ENCODE data around the gene CTPS1. TPM values are rescaled to one million over a fixed set of nuclear protein-coding genes. Genes with fewer than 3 reads are reported as not detected.

Gene CTPS1
- total and polyA plus RNA-seq, 2 of the 13 experiments (the other 11 are each of a cell fraction or from before 2014, with no cell fraction given) = 9.6 to 42.8 TPM

DNA sequence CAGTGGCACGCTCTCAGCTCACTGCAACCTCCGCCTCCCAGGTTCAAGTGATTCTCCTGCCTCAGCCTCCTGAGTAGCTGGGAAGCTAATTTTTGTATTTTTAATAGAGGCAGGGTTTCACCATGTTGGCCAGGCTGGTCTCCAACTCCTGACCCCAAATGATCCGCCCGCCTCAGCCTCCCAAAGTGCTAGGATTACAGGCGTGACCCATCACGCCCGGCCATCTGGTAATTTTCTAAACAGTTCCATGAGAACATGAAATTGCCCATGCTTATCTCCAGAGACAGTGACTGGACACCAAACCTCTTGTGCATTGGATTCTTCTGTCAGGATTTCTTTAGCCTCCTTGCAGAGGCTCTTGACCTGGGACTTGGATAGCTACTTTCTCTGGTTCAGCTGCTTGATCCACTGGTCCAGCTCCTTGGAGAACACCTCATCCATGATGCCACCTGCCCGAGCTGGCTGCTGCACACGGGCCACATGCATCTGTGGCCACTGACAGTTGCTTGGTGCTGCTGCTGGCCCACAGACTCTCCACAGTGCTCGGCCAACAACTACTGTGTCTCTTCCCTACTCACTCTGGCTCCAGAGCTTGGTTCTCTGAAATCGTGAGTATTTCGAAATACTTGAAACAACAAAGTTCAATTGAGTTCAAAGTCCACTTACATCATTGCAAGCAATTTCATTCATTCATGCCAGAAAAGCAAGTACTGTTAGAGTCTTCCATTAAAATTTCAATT is 40.0 kb upstream of the CTPS1 start (continued):
- peak; percentile 100 for TF ChIP-seq ZNF691 (CRISPR knock-in tag; IDR thresholded peaks at IDR 0.05; ENCODE audit: borderline replicate concordance, low read depth)
- TF ChIP-seq, protein P1, sequence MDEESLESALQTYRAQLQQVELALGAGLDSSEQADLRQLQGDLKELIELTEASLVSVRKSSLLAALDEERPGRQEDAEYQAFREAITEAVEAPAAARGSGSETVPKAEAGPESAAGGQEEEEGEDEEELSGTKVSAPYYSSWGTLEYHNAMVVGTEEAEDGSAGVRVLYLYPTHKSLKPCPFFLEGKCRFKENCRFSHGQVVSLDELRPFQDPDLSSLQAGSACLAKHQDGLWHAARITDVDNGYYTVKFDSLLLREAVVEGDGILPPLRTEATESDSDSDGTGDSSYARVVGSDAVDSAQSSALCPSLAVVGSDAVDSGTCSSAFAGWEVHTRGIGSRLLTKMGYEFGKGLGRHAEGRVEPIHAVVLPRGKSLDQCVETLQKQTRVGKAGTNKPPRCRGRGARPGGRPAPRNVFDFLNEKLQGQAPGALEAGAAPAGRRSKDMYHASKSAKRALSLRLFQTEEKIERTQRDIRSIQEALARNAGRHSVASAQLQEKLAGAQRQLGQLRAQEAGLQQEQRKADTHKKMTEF (CRISPR knock-in tag; IDR thresholded peaks at IDR 0.05) = peak; percentile 87
- no peak for TF ChIP-seq CREB1 (IDR thresholded peaks at IDR 0.05)
- peak; percentile 65 for TF ChIP-seq CREB1 (CRISPR knock-in tag; IDR thresholded peaks at IDR 0.05)
- TF ChIP-seq ZNF788 (CRISPR knock-in tag; IDR thresholded peaks at IDR 0.05; ENCODE audit: borderline replicate concordance) = peak; percentile 75
- no peak for TF ChIP-seq ZNF407 (CRISPR knock-in tag; IDR thresholded peaks at IDR 0.05; ENCODE audit: not compliant biosample characterization)
- TF ChIP-seq KDM6A (CRISPR knock-in tag; IDR thresholded peaks at IDR 0.05; ENCODE audit: low read depth) = peak; percentile 41; the same call in 1 of the 2 replicates
- TF ChIP-seq KMT2A (CRISPR knock-in tag; IDR thresholded peaks at IDR 0.05) = peak; percentile 25; the same call in 1 of the 2 replicates
- no peak for TF ChIP-seq ETV5 (CRISPR knock-in tag; IDR thresholded peaks at IDR 0.05; ENCODE audit: borderline replicate concordance)
- TF ChIP-seq ISL2 (CRISPR knock-in tag; IDR thresholded peaks at IDR 0.05) = peak; percentile 86
- peak; percentile 27; the same call in 1 of the 2 replicates for TF ChIP-seq ZBTB25 (CRISPR knock-in tag; IDR thresholded peaks at IDR 0.05)
- no peak for TF ChIP-seq ZNF616 (CRISPR knock-in tag; IDR thresholded peaks at IDR 0.05; ENCODE audit: low read depth)
- TF ChIP-seq MED1 (CRISPR knock-in tag; IDR thresholded peaks at IDR 0.05) = peak; percentile 89
- TF ChIP-seq MIER3 (CRISPR knock-in tag; IDR thresholded peaks at IDR 0.05; ENCODE audit: borderline replicate concordance) = peak; percentile 81; the same call in 1 of the 2 replicates
- no peak for TF ChIP-seq ARHGAP35 (CRISPR knock-in tag; IDR thresholded peaks at IDR 0.05; ENCODE audit: borderline replicate concordance)
- no peak for TF ChIP-seq ZNF704 (CRISPR knock-in tag; IDR thresholded peaks at IDR 0.05; ENCODE audit: borderline replicate concordance)
